Ovary (tissue), 3 donors: ENCODE measurements around the gene ZNF316.

Source experiments
- CTCF ChIP-seq, 3 donors: fragments of 450-650 bp in 2 of 3; fragments of 200-600 bp in 1 of 3; IDR thresholded peaks; one replicate each; pipeline versions ENCODE4 v1.5.1 to v1.8.0; 2016 to 2022; ENCODE audit warnings: antibody characterized with exemption in 3 of 3, mild to moderate bottlenecking in 1 of 3
- EP300 ChIP-seq: sonication (generic); formaldehyde crosslinking; IDR thresholded peaks from one replicate; pipeline ENCODE4 v1.6.1; 2017; ENCODE audit warnings: antibody characterized with exemption
- POLR2A ChIP-seq: fragments of 450-650 bp; IDR thresholded peaks from one replicate; pipeline ENCODE4 v1.6.1; 2017; ENCODE audit warnings: antibody characterized with exemption, mild to moderate bottlenecking, moderate library complexity
- donor health status: DM: no; HTN: no; CAD: no.

GRCh38 chr7:6656413-6656812 lies 19.3 kb downstream of the ZNF316 start:
- TF ChIP-seq EP300: no peak
- no peak for TF ChIP-seq POLR2A
- TF ChIP-seq CTCF (IDR thresholded peaks at IDR 0.05): no peak
